Stimulated activated CD8-positive, alpha-beta memory T cell treated with anti-CD3 and anti-CD28 coated beads, Interleukin-15, amount 100 ng/mL, for 48 hours (primary cell): ENCODE results near the gene DHRS7.
"Not testable (repeated sequence)": the region's sequence is repeated elsewhere in the genome, so short reads cannot be mapped to it uniquely, and the experiment has no call there.

Experiments
- DNase-seq, 2 donors: peaks; one replicate each; pipeline ENCODE4 v3.0.0-alpha.2; 2020; ENCODE audit warnings: low read depth in 2 of 2

Gene DHRS7

GRCh38 chr14:60133487-60133886 is 31.7 kb downstream of the DHRS7 start:
- no peak for DNase-seq

- DNase-seq, result no peak
Observed at GRCh38 chr14:60125918-60126317, 39.3 kb downstream of the DHRS7 start.

DNA sequence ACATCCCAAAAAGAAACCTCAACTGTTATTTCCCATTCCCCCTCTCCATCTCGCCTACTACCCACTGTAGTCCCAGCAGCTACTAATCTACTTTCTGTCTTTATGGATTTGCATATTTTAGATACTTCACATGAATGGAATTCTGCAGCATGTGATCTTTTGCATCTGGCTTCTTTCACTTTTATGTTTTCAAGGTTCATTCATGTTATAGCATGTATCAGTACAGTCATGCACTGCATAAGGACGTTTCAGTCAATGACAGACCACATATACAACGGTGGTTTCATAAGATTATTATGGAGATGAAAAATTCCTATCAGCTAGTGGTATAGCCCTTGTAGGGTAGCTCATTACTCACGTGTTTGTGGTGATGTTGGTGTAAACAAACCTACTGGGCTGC is 49.0 kb downstream of the DHRS7 start:
- no peak for DNase-seq

DNA sequence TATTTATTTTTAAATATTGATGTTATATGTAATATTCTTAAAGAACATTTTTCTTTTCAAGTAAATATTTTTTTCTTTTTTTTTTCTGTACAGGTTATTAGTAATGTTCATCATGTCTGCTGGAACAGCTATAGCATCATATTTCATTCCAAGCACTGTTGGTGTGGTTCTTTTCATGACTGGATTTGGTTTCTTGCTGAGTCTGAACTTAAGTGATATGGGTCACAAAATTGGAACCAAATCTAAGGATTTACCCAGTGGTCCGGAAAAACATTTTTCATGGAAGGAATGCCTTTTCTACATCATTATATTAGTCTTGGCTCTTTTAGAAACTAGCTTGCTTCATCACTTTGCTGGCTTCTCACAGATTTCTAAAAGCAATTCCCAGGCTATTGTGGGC is 50.3 kb downstream of the DHRS7 start:
- DNase-seq, result no peak

DNA sequence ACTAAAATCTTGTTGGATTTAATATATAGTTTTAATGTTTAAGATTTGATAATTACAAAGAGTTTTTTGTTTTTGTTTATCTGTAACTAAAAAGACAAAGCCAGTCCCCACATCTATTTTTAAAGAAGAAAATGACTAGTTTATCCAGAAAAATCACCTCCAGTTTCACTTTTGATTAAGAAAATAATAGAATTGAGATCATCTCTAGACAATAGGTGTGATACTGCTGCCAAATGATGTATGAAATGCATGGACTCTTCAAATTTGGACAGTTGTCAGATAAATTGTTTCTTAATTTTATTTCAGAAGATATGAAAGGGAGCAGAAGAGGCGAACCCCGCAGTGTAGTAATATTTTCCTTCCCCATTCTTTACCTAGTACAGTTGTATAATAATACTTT is 53.5 kb downstream of the DHRS7 start:
- no peak for DNase-seq

- DNase-seq, result no peak
Observed at GRCh38 chr14:60107477-60107876, 57.7 kb downstream of the DHRS7 start.

GRCh38 chr14:60106339-60106738 is 58.9 kb downstream of the DHRS7 start:
- no peak for DNase-seq

DNA sequence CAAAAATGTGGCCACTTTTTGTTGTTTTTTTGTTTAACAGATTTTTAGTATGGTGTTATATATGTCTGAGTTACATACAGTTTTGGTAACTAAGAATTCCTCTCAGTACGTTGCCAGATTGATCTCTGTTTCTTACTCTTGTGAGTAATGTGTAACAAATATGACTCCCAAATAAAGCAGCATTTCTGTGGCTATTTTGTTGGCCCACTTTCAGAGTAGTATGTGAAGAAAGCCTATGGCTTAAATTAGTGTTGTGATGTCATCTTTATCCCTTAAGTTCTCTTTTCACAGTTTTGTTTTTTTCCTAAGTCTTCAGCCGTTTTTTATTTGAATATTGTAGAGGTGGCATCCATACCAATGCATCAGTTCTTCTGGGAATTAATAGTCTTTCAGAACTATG is 62.8 kb downstream of the DHRS7 start:
- no peak for DNase-seq

DNA sequence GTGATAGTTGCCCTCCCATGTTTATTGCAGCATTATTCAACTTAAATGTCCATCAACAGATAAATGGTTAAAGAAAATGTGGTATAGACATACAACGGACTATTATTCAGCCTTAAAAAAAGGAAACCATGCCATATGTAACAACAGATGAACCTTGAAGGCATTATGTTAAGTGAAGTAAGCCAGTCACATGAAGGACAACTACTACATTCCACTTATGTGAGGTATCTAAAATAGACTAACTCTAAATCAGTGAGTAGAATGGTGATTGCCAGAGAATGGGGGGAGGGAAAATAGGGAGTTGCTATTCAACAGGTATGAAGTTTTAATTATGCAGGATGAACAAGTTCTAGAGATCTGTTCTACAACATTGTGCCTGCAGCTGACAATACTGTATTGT is 63.4 kb downstream of the DHRS7 start:
- DNase-seq, result no peak

DNA sequence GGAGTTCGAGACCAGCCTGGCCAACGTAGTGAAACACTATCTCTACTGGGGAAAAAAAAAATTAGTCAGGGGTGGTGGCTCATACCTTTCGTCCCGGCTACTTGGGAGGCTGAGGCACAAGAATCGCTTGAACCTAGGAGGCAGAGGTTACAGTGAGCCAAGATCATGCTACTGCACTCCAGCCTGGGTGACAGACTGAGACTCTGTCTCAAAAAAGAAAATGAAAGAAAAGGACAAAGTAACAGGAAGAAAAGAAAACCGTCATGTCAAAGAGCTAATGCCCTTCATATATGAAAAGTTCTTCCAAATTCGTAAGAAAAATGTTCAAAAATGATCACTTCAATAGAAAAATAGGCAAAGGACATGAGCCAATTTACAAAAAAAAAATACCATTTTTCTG is 65.3 kb downstream of the DHRS7 start:
- DNase-seq, result not testable (repeated sequence)

DNA sequence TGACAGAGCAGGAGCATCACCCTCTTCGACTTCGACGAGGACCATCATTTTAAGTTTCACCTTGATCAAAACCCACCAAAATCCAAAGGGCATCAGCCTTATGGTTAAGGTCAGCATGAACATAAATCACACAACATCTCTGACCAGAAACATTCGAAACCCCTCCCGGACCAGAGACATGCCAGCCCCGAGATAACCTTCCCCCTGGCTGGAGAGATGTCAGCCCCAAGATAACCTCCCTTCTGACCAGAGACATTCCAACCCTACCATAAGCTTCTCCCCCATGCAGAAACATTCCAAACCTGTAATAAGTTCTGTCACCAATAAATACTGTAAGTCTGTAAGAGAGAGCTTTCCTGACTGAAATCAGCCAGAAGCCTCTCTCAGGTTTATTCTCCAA is 67.2 kb downstream of the DHRS7 start:
- no peak for DNase-seq

DNA sequence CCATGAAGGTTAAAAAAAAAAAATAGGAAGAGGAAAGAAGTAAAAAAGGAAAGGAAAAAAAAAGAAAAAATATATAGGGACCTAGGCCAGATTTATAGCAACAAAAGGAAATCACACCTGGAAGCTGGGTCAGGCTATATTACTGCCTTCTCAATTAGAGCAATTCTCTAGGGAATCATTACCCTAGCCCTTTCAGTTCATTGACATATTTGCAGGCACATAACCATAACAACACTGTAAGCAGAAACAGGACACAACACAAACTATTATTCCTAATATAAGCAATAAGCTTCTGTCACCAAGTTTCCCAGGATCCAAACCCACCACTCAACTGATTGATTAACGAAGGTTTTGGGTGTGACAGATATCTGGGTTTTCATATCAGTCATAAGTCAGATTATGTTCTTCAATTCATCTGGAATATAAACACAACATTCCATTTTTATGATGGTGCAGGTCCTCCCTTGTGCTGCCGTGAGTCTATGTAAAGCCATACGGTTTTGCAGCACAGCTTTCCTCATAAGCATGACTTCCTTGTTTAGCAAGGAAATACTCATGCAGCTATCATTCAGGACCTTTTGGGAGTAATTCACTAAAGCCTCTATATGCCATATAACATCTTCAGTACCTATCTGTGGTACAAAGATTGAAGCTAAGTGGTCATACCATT is 69.3 kb downstream of the DHRS7 start:
- DNase-seq, result no peak

DNA sequence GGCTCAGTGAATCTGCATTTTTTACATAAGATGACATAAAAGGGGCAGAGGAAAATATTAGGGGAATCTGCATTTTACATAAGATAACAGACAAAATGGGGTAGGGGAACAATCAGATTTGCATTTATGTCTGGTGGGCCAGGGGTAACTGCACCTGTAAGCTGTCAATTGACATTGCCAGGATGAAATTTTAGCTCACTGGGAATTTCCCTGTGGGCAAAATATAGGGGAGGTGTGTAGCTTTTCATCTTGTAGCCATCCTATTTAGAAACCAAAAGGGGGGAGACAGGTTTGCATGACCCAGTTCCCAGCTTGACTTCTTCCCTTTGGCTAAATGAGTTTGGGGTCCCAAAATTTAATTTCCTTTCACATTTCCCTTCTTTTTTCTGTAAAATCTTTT is 70.0 kb downstream of the DHRS7 start:
- DNase-seq, result no peak

DNA sequence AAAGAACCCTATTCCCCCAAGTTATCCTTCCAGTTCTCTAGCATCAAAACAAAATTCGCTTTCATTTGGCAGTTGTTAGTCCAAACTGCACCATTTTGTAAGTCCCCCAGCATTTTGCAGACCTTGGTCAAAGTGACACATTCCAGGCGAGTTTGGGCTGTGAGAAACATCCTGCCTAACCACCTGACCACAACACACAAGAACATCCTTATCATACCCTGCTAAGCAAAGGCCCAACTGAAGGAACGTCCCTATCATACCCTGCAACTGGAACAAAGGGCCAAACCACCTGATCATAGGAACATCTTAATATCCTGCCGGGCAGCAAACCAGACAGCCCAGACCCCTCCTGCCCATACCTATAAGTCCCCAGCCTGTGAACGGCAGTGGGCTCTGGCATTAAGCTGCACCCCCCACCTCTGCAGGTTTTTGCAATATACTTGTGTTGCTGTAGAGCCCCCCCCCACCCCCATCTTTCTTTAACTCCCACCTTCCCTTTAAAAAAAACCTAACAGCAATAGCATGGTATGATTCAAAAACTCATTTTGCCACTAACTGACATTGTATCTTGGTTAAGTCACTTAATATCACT is 70.8 kb downstream of the DHRS7 start:
- DNase-seq, result peak in 1 of 2 donors; percentile 23
